ENCODE measurements around the gene IZUMO4.
A peak's percentile ranks its signal among the peaks of the same experiment; 100 is the strongest.

Gene IZUMO4

GRCh38 chr19:2060884-2061494 is 35.7 kb upstream of the IZUMO4 start:
- Histone ChIP-seq H3K4me3 (ENCODE audit: low read depth, low read length) (peak overlapping the region; percentile 63), H3K36me3 (ENCODE audit: control insufficient read depth, insufficient read depth, low read length) (no peaks in the 10 kb centered on the region), H3K9ac (ENCODE audit: low read depth, low read length) (no peak overlapping the region), H3K9me3 (ENCODE audit: control insufficient read depth, insufficient read depth, low read length) (no peaks in the 10 kb centered on the region), H3K27me3 (ENCODE audit: control insufficient read depth, insufficient read depth, low read length) (no peaks in the 10 kb centered on the region), H3K4me1 (ENCODE audit: control insufficient read depth, insufficient read depth, low read length) (peaks cover 18% of the 10 kb centered on the region), H3K27ac (ENCODE audit: low read depth, low read length) (peak overlapping the region; percentile 90)

DNA sequence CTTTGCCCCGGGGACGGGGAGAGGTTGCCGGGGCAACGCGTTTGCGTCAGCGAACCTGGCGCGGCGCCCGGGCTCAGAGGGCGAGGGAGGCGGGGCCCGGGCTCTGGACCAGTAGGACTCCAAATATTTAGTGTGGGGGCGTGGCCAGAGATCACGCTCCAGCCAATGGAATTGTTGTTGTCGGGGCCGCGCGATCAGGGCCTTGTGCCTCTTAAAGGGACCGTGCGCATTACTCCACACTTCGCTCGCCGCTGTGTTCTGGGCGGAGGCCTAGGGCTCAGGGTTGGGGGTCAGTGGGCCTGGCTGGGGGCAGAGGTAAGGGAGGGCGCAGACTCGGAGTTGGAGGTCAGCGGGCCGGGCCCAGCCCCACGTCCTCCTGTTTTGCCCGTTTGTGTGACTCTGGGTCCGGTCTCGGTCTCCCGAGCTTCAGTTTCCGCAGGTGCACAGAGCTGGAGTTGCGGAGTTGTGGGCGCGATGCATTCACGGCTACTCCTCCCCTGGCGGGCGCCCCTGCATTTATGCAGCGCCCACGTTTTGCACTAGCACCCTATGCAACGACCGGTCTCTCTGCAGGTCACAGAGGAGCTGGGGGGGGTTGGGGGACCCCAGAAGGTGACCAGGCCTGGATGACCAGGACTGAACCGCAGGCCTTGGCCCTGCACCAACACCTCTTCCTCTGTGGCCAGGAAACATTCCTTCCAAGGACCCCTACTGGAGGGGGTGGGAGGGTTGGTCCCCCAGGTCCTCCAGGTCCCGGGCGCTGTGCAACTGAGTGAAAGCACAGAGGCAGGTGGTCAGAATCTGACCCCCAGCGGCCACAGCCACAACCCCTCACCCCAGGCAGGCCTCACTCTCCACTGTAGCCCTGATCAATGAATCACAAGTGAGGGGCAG is 35.0 kb upstream of the IZUMO4 start:
- Histone ChIP-seq H3K9me3 (ENCODE audit: control insufficient read depth, insufficient read depth, low read length) (no peaks in the 10 kb centered on the region), H3K9ac (ENCODE audit: low read depth, low read length) (peak overlapping the region; percentile 47), H3K4me1 (ENCODE audit: control insufficient read depth, insufficient read depth, low read length) (peaks cover 18% of the 10 kb centered on the region), H3K36me3 (ENCODE audit: control insufficient read depth, insufficient read depth, low read length) (no peaks in the 10 kb centered on the region), H3K4me3 (ENCODE audit: low read depth, low read length) (peak overlapping the region; percentile 63), H3K27me3 (ENCODE audit: control insufficient read depth, insufficient read depth, low read length) (no peaks in the 10 kb centered on the region), H3K27ac (ENCODE audit: low read depth, low read length) (peak overlapping the region; percentile 90)

DNA sequence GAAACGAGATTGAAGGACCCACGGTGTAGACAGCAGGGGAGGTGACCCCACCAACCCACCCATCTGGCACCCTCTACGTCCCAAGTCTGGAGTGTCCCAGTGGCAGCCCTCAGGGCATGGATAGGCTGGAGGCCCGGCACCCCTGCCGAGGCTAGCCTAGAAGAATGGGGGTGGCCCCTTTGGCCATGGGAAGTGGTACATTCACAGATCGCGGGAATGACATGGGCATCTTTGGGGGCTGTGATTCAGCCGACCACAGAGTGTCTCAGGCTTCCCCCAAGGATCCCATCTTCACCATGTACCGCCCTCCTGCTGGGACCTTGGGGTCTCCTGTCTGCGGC is 34.4 kb upstream of the IZUMO4 start:
- H3K27ac ChIP-seq (ENCODE audit: low read depth, low read length): peak overlapping the region; percentile 84
- no peak overlapping the region for H3K9ac ChIP-seq (ENCODE audit: low read depth, low read length)
- H3K36me3 ChIP-seq (ENCODE audit: control insufficient read depth, insufficient read depth, low read length): no peaks in the 10 kb centered on the region
- H3K27me3 ChIP-seq (ENCODE audit: control insufficient read depth, insufficient read depth, low read length): no peaks in the 10 kb centered on the region
- peaks cover 18% of the 10 kb centered on the region for H3K4me1 ChIP-seq (ENCODE audit: control insufficient read depth, insufficient read depth, low read length)
- no peaks in the 10 kb centered on the region for H3K9me3 ChIP-seq (ENCODE audit: control insufficient read depth, insufficient read depth, low read length)
- H3K4me3 ChIP-seq (ENCODE audit: low read depth, low read length): peak overlapping the region; percentile 62

- Histone ChIP-seq H3K27me3 (ENCODE audit: control insufficient read depth, insufficient read depth, low read length) (no peaks in the 10 kb centered on the region), H3K36me3 (ENCODE audit: control insufficient read depth, insufficient read depth, low read length) (no peaks in the 10 kb centered on the region), H3K9ac (ENCODE audit: low read depth, low read length) (no peak overlapping the region), H3K4me3 (ENCODE audit: low read depth, low read length) (no peak overlapping the region), H3K4me1 (ENCODE audit: control insufficient read depth, insufficient read depth, low read length) (peaks cover 18% of the 10 kb centered on the region), H3K27ac (ENCODE audit: low read depth, low read length) (no peak overlapping the region), H3K9me3 (ENCODE audit: control insufficient read depth, insufficient read depth, low read length) (no peaks in the 10 kb centered on the region)
These were observed 33.9 kb upstream of the IZUMO4 start for GRCh38 chr19:2062770-2063169.

DNA sequence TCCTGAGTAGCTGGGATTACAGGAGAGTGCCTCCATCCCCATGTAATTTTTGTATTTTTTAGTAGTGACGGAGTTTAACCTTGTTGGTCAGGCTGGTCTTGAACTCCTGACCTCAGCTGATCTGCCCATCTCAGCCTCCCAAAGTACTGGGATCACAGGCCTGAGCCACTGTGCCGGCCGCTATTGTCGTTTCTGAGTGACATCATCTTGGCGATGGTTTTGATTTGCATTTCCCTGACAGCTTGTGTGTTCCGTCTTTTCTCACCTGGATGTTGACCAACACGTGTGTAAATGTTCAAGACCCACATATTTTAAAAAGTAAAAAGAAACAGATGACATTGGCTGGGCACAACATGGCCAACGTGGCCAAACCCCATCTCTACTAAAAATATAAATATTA is 32.9 kb upstream of the IZUMO4 start:
- Histone ChIP-seq H3K4me1 (ENCODE audit: control insufficient read depth, insufficient read depth, low read length) (peaks cover 18% of the 10 kb centered on the region), H3K27ac (ENCODE audit: low read depth, low read length) (no peak overlapping the region), H3K9me3 (ENCODE audit: control insufficient read depth, insufficient read depth, low read length) (no peaks in the 10 kb centered on the region), H3K27me3 (ENCODE audit: control insufficient read depth, insufficient read depth, low read length) (no peaks in the 10 kb centered on the region), H3K9ac (ENCODE audit: low read depth, low read length) (no peak overlapping the region), H3K36me3 (ENCODE audit: control insufficient read depth, insufficient read depth, low read length) (no peaks in the 10 kb centered on the region), H3K4me3 (ENCODE audit: low read depth, low read length) (no peak overlapping the region)

DNA sequence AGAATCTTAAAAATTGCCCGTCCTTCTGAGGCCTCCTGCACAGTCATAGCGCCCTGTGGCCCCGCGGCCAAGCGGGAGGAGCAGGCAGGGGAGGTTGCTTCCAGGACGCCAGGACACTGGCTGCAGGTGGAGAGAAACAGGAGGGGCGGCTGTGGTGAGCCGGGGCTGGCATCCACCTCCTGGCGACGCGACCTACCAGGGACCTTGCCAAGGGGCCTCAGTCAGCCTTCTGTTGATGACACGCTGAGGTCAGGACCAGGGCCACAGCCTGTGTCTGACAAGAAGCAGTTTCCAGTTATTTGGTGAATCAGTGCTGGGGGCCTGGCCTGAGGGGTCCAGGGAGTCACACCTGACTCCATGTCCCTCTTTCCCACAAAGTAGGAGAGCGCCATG is 32.3 kb upstream of the IZUMO4 start:
- Histone ChIP-seq H3K9ac (ENCODE audit: low read depth, low read length) (no peak overlapping the region), H3K9me3 (ENCODE audit: control insufficient read depth, insufficient read depth, low read length) (no peaks in the 10 kb centered on the region), H3K4me3 (ENCODE audit: low read depth, low read length) (no peak overlapping the region), H3K27ac (ENCODE audit: low read depth, low read length) (no peak overlapping the region), H3K4me1 (ENCODE audit: control insufficient read depth, insufficient read depth, low read length) (peaks cover 17% of the 10 kb centered on the region), H3K27me3 (ENCODE audit: control insufficient read depth, insufficient read depth, low read length) (no peaks in the 10 kb centered on the region), H3K36me3 (ENCODE audit: control insufficient read depth, insufficient read depth, low read length) (no peaks in the 10 kb centered on the region)

DNA sequence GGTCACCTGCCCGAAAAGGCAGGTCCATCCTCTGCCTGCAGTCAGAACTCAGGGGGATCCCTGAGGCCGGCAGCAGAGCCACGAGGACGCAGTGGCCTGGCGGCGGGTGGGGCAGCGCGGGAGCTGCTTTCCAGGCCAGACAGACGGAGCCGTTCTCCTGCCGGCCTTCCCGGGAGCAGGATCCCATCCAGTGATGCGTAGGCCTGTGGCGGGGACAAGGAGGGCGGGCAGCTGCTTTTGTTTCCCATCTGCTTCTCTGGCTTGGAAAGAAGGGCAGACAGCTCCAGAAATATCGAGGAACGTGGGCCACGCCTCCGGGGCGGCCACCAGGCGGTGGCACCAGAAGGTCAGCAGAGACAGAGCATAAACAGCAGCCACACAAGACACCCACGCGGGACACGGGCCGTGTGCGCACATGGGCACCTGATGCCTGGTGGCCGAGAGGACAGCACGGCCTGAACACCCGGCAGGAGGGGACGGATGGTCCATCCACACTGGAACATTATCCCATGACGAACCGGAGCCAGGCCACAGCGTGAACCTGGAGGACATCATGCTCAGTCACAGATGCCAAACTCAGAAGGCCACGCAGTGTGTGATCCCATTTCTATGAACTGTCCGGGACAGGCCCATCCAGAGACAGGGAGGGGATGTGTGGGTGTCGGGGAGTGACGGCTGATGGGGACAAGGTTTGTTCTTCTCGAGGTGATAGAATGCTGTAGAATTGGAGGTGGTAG is 31.8 kb upstream of the IZUMO4 start:
- no peak overlapping the region for H3K9ac ChIP-seq (ENCODE audit: low read depth, low read length)
- H3K27ac ChIP-seq (ENCODE audit: low read depth, low read length): no peak overlapping the region
- H3K4me3 ChIP-seq (ENCODE audit: low read depth, low read length): no peak overlapping the region
- no peaks in the 10 kb centered on the region for H3K36me3 ChIP-seq (ENCODE audit: control insufficient read depth, insufficient read depth, low read length)
- no peaks in the 10 kb centered on the region for H3K27me3 ChIP-seq (ENCODE audit: control insufficient read depth, insufficient read depth, low read length)
- H3K4me1 ChIP-seq (ENCODE audit: control insufficient read depth, insufficient read depth, low read length): peaks cover 15% of the 10 kb centered on the region
- H3K9me3 ChIP-seq (ENCODE audit: control insufficient read depth, insufficient read depth, low read length): no peaks in the 10 kb centered on the region

GRCh38 chr19:2070436-2070827 is 26.3 kb upstream of the IZUMO4 start:
- no peaks in the 10 kb centered on the region for H3K27me3 ChIP-seq (ENCODE audit: control insufficient read depth, insufficient read depth, low read length)
- no peaks in the 10 kb centered on the region for H3K4me1 ChIP-seq (ENCODE audit: control insufficient read depth, insufficient read depth, low read length)
- H3K36me3 ChIP-seq (ENCODE audit: control insufficient read depth, insufficient read depth, low read length): no peaks in the 10 kb centered on the region
- no peak overlapping the region for H3K4me3 ChIP-seq (ENCODE audit: low read depth, low read length)
- H3K27ac ChIP-seq (ENCODE audit: low read depth, low read length): no peak overlapping the region
- H3K9ac ChIP-seq (ENCODE audit: low read depth, low read length): no peak overlapping the region
- no peaks in the 10 kb centered on the region for H3K9me3 ChIP-seq (ENCODE audit: control insufficient read depth, insufficient read depth, low read length)

- Histone ChIP-seq H3K27me3 (ENCODE audit: control insufficient read depth, insufficient read depth, low read length) (no peaks in the 10 kb centered on the region), H3K4me3 (ENCODE audit: low read depth, low read length) (no peak overlapping the region), H3K4me1 (ENCODE audit: control insufficient read depth, insufficient read depth, low read length) (no peaks in the 10 kb centered on the region), H3K27ac (ENCODE audit: low read depth, low read length) (no peak overlapping the region), H3K9me3 (ENCODE audit: control insufficient read depth, insufficient read depth, low read length) (no peaks in the 10 kb centered on the region), H3K9ac (ENCODE audit: low read depth, low read length) (no peak overlapping the region), H3K36me3 (ENCODE audit: control insufficient read depth, insufficient read depth, low read length) (no peaks in the 10 kb centered on the region)
These were observed 25.6 kb upstream of the IZUMO4 start for GRCh38 chr19:2070986-2071673.

- H3K9ac ChIP-seq (ENCODE audit: low read depth, low read length): no peak overlapping the region
- no peaks in the 10 kb centered on the region; the same call in 1 of the 2 replicates for H3K36me3 ChIP-seq (ENCODE audit: control insufficient read depth, insufficient read depth, low read length)
- H3K9me3 ChIP-seq (ENCODE audit: control insufficient read depth, insufficient read depth, low read length): no peaks in the 10 kb centered on the region
- H3K4me1 ChIP-seq (ENCODE audit: control insufficient read depth, insufficient read depth, low read length): no peaks in the 10 kb centered on the region
- no peak overlapping the region for H3K4me3 ChIP-seq (ENCODE audit: low read depth, low read length)
- no peaks in the 10 kb centered on the region for H3K27me3 ChIP-seq (ENCODE audit: control insufficient read depth, insufficient read depth, low read length)
- no peak overlapping the region for H3K27ac ChIP-seq (ENCODE audit: low read depth, low read length)
These were observed 23.8 kb upstream of the IZUMO4 start for GRCh38 chr19:2072757-2073551.
